ENCODE results near the gene SSH2. TPM values are rescaled to one million over a fixed set of nuclear protein-coding genes. Genes with fewer than 3 reads are reported as not detected.

The SSH2 gene
- total RNA-seq, 4 donors from 2014 or later, result 140 to 241 (median 172) TPM

DNA sequence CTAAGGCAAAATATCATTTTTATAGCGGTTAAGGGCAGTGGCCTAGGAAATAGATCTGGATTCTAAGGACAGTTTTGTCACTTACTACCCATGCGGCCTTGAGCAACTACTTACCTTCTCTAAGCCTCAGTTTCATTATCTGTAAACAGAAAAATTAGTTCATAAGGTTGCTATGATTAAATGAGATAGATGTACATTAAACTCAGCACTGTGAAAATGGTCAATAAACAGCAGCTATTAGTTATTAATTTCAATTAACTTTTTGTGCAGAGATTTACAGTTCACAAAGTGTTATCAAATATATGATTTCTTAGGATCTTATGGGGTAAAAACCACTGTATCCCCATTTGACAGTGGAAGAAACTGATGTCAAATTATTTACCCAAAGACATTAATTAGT is 171.8 kb downstream of the SSH2 start:
- Histone ChIP-seq H3K27ac (peak overlapping the region; percentile 90 to 97 (median 93)), H3K4me1 (peaks cover 27 to 54% of the 10 kb centered on the region in 2 donors), H3K36me3 (peaks cover 0 to 19% of the 10 kb centered on the region in 2 donors), H3K27me3 (no peaks in the 10 kb centered on the region), H3K9me3 (no peaks in the 10 kb centered on the region), H3K4me3 (peak overlapping the region in 3 of 4 donors; percentile 23 to 86 (median 68))
- ATAC-seq, result no peak
- intact Hi-C loops (cut with DNase I; ENCODE audit: low total_unique reads), result no loop called here
- DNase-seq, result no peak
- in situ Hi-C loops (cut with MboI; ENCODE audit: low sequenced_read_pairs in 4 of 4), result loop anchor here in 2 of 4 donors (10.0 kb wide), 1 partner anchor 113 kb away; no protein-coding TSS in a partner anchor
- TF ChIP-seq POLR2A (IDR thresholded peaks at IDR 0.05), result no peak
- TF ChIP-seq, protein P1, sequence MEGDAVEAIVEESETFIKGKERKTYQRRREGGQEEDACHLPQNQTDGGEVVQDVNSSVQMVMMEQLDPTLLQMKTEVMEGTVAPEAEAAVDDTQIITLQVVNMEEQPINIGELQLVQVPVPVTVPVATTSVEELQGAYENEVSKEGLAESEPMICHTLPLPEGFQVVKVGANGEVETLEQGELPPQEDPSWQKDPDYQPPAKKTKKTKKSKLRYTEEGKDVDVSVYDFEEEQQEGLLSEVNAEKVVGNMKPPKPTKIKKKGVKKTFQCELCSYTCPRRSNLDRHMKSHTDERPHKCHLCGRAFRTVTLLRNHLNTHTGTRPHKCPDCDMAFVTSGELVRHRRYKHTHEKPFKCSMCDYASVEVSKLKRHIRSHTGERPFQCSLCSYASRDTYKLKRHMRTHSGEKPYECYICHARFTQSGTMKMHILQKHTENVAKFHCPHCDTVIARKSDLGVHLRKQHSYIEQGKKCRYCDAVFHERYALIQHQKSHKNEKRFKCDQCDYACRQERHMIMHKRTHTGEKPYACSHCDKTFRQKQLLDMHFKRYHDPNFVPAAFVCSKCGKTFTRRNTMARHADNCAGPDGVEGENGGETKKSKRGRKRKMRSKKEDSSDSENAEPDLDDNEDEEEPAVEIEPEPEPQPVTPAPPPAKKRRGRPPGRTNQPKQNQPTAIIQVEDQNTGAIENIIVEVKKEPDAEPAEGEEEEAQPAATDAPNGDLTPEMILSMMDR (IDR thresholded peaks at IDR 0.05 in 4 of 5, conservative IDR thresholded peaks at IDR 0.05 in 1 of 5), result no peak

DNA sequence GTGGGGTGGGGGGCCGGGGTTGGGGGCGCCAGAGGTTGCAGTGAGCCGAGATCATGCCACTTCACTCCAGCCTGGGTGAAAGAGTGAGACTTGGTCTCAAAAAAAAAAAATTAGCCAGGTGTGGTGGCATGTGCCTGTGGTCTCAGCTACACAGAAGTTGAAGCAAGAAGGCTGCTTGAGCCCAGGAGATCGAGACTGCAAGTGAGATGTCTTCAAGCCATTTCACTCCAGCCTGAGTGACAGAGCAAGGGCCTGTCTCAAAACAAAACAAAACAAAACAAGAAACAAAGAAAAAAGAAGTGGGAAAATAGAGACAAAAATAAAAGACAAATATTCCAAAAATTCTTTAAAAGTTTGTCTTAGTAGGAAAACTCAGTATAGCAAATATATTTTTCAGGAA is 172.2 kb downstream of the SSH2 start:
- H3K36me3 ChIP-seq, result peaks cover 0 to 22% of the 10 kb centered on the region in 2 donors
- DNase-seq (no peak), ATAC-seq (no peak)
- H3K27ac ChIP-seq, result peak overlapping the region; percentile 90 to 97 (median 93)
- in situ Hi-C loops (cut with MboI; ENCODE audit: low sequenced_read_pairs in 4 of 4) (loop anchor here in 2 of 4 donors (10.0 kb wide), 1 partner anchor 113 kb away; no protein-coding TSS in a partner anchor), intact Hi-C loops (cut with DNase I; ENCODE audit: low total_unique reads) (no loop called here)
- peaks cover 27 to 49% of the 10 kb centered on the region in 2 donors for H3K4me1 ChIP-seq
- H3K4me3 ChIP-seq, result peak overlapping the region in 2 of 4 donors; percentile 68 to 86
- H3K27me3 ChIP-seq, result no peaks in the 10 kb centered on the region
- no peaks in the 10 kb centered on the region for H3K9me3 ChIP-seq
- TF ChIP-seq, protein P1 (IDR thresholded peaks at IDR 0.05 in 4 of 5, conservative IDR thresholded peaks at IDR 0.05 in 1 of 5), result no peak
- TF ChIP-seq POLR2A (IDR thresholded peaks at IDR 0.05), result no peak

DNA sequence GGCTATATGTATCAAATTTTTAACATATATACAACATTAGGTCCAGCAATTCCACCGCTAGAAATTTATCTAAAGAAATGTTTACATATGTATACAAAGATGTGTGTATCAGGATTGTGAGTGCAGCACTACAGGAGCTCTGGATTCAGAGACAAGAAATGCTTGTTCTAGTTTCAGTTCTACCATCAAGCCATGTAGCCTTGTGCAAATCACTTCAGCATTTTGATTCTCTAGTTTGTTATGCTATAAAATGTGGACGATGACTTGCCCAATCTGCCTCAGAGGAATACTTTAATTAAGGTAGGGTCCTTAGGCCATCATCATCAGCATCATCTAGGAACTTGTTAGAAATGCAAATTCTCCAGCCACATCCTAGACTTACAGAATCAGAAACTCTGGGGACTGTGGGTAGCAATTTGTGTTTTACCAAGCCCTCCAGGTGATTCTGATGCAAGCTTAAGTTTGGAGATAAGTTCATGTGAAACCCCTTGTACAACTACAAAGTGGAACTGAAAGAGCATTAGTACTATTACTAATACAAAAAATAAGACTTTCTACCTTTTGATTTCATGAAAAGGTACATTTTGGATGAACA is 176.1 kb downstream of the SSH2 start:
- Histone ChIP-seq H3K9me3 (no peaks in the 10 kb centered on the region), H3K27me3 (no peaks in the 10 kb centered on the region), H3K4me1 (peaks cover 31 to 42% of the 10 kb centered on the region in 2 donors), H3K4me3 (no peak overlapping the region), H3K36me3 (peaks cover 0 to 22% of the 10 kb centered on the region in 2 donors), H3K27ac (peak overlapping the region; percentile 4 to 97 (median 92))
- no peak for DNase-seq
- no peak for ATAC-seq
- TF ChIP-seq, protein P1 (IDR thresholded peaks at IDR 0.05 in 4 of 5, conservative IDR thresholded peaks at IDR 0.05 in 1 of 5), result no peak
- no peak for TF ChIP-seq POLR2A (IDR thresholded peaks at IDR 0.05)
- intact Hi-C loops (cut with DNase I; ENCODE audit: low total_unique reads), result no loop called here
- in situ Hi-C loops (cut with MboI; ENCODE audit: low sequenced_read_pairs in 4 of 4), result loop anchor here in 2 of 4 donors (10.0 kb wide), 1 partner anchor 109 kb away; no protein-coding TSS in a partner anchor

DNA sequence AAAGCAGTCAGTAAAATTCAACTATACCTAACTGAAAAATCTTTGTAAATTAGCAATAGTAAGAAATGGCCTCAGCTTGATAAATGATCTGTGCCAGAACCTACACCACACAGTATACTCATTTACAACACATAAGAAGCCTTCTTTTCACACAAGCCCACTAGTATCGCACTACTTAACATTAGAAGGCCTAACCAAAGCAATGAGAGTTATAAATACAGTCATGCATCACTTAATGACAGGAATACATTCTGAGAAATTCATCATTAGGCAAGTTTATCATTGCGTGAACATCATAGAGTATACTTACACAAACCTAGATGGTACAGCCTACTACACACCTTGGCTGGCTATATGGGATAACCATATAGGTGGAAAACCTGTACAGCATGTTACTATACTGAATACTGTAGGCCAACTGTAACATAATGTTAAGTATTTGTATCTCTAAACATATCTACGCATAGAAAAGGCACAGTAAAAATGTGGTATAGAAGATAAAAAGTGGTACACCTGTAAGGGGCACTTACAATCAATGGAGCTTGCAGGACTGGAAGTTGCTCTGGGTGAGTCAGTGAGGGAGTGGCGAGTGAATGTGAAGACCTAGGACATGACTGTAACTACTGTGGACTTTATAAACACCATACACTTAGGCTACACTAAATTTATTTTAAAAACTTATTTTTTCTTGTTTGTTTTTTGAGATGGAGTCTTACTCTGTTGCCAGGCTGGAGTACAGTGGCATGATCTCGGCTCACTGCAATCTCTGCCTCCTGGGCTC is 180.8 kb downstream of the SSH2 start:
- H3K27me3 ChIP-seq, result no peaks in the 10 kb centered on the region
- H3K4me3 ChIP-seq, result no peak overlapping the region
- H3K4me1 ChIP-seq, result peaks cover 58 to 60% of the 10 kb centered on the region in 2 donors
- peaks cover 0 to 11% of the 10 kb centered on the region in 2 donors for H3K36me3 ChIP-seq
- H3K9me3 ChIP-seq, result no peaks in the 10 kb centered on the region
- ATAC-seq, result peak; percentile 10 to 25
- DNase-seq, result no peak
- H3K27ac ChIP-seq, result peak overlapping the region; percentile 91 to 97 (median 94)
- intact Hi-C loops (cut with DNase I; ENCODE audit: low total_unique reads), result no loop called here
- TF ChIP-seq, protein P1 (IDR thresholded peaks at IDR 0.05 in 4 of 5, conservative IDR thresholded peaks at IDR 0.05 in 1 of 5), result no peak
- TF ChIP-seq POLR2A (IDR thresholded peaks at IDR 0.05), result no peak
- in situ Hi-C loops (cut with MboI; ENCODE audit: low sequenced_read_pairs in 4 of 4), result no loop called here
